ENCODE results near the gene ATP9B.

The ATP9B gene

GRCh38 chr18:79335833-79336360 lies 266.7 kb downstream of the ATP9B start:
- no peak for DNase-seq

- no peak for DNase-seq
Measured at GRCh38 chr18:79336556-79337142, 267.5 kb downstream of the ATP9B start.

- no peak for DNase-seq
Measured at GRCh38 chr18:79337184-79337583, 268.0 kb downstream of the ATP9B start.

- no peak for DNase-seq
Measured at GRCh38 chr18:79337620-79338019, 268.4 kb downstream of the ATP9B start.

GRCh38 chr18:79339094-79339908 lies 270.1 kb downstream of the ATP9B start:
- DNase-seq, result no peak

- no peak for DNase-seq
Measured at GRCh38 chr18:79343567-79344207, 274.5 kb downstream of the ATP9B start.

GRCh38 chr18:79344208-79344581 lies 275.0 kb downstream of the ATP9B start:
- DNase-seq, result no peak

GRCh38 chr18:79345366-79345765 lies 276.2 kb downstream of the ATP9B start:
- DNase-seq, result no peak

- no peak for DNase-seq
Measured at GRCh38 chr18:79345981-79346380, 276.8 kb downstream of the ATP9B start.

GRCh38 chr18:79348066-79348465 lies 278.9 kb downstream of the ATP9B start:
- no peak for DNase-seq

- no peak for DNase-seq
Measured at GRCh38 chr18:79352432-79352831, 283.2 kb downstream of the ATP9B start.

GRCh38 chr18:79353267-79353666 lies 284.1 kb downstream of the ATP9B start:
- no peak for DNase-seq

GRCh38 chr18:79354350-79354749 lies 285.2 kb downstream of the ATP9B start:
- no peak for DNase-seq

GRCh38 chr18:79355433-79356335 lies 286.5 kb downstream of the ATP9B start:
- no peak for DNase-seq

GRCh38 chr18:79356435-79356834 lies 287.2 kb downstream of the ATP9B start:
- no peak for DNase-seq

- no peak for DNase-seq
Measured at GRCh38 chr18:79360933-79361332, 291.7 kb downstream of the ATP9B start.

- DNase-seq, result no peak
Measured at GRCh38 chr18:79361766-79362522, 292.8 kb downstream of the ATP9B start.

GRCh38 chr18:79365701-79366100 lies 296.5 kb downstream of the ATP9B start:
- DNase-seq, result no peak

- no peak for DNase-seq
Measured at GRCh38 chr18:79366177-79367094, 297.2 kb downstream of the ATP9B start.

- no peak for DNase-seq
Measured at GRCh38 chr18:79367480-79367879, 298.3 kb downstream of the ATP9B start.

- no peak for DNase-seq
Measured at GRCh38 chr18:79367989-79368388, 298.8 kb downstream of the ATP9B start.

Data from MV-4-11 (cell line).